ENCODE results near the gene PEX13.

- TF ChIP-seq CTCF (IDR thresholded peaks at IDR 0.05) (no peak), POLR2A (IDR thresholded peaks at IDR 0.05) (no peak)
These were observed 38.3 kb upstream of the PEX13 start for GRCh38 chr2:60979231-60979630.
